Fibroblast of villous mesenchyme (primary cell): ENCODE results near the gene ARHGEF37. TPM values are rescaled to one million over a fixed set of nuclear protein-coding genes. Genes with fewer than 3 reads are reported as not detected.

ENCODE experiments used
- DNase-seq: peaks from one replicate; pipeline ENCODE4 v3.0.0-alpha.2; 2010; ENCODE audit warnings: low read depth
- H3K4me3 ChIP-seq: 2 replicates; pipeline ENCODE4 v1.5.1; 2011; ENCODE audit warnings: low read depth, mild to moderate bottlenecking, low read length
- CTCF ChIP-seq: IDR thresholded peaks from 2 replicates; pipeline ENCODE4 v1.5.1; 2012; ENCODE audit warnings: low read depth, mild to moderate bottlenecking, low read length; ENCODE audit not compliant: insufficient read depth
- total RNA-seq: library from RNA; depleted of rRNA; stranded (reverse); fragments of >200 nt; gene quantifications from 2 replicates; pipeline ENCODE4 v1.2.3, GENCODE V29; 2012

The ARHGEF37 gene
- total RNA-seq, 1 donor: 0.43 TPM

GRCh38 chr5:149598966-149599365 lies 17.7 kb downstream of the ARHGEF37 start:
- no peak overlapping the region for H3K4me3 ChIP-seq
- no peak for DNase-seq
- no peak for TF ChIP-seq CTCF

GRCh38 chr5:149599375-149599774 lies 18.1 kb downstream of the ARHGEF37 start:
- DNase-seq: no peak
- TF ChIP-seq CTCF: no peak
- no peak overlapping the region for H3K4me3 ChIP-seq

GRCh38 chr5:149600932-149601331 lies 19.6 kb downstream of the ARHGEF37 start:
- no peak overlapping the region for H3K4me3 ChIP-seq
- no peak for DNase-seq
- no peak for TF ChIP-seq CTCF

- H3K4me3 ChIP-seq: no peak overlapping the region
- TF ChIP-seq CTCF: no peak
- no peak for DNase-seq
Observed at GRCh38 chr5:149603210-149603609, 21.9 kb downstream of the ARHGEF37 start.

- no peak overlapping the region for H3K4me3 ChIP-seq
- TF ChIP-seq CTCF: no peak
- DNase-seq: no peak
Observed at GRCh38 chr5:149603920-149604319, 22.6 kb downstream of the ARHGEF37 start.

- no peak overlapping the region for H3K4me3 ChIP-seq
- DNase-seq: no peak
- TF ChIP-seq CTCF: no peak
Observed at GRCh38 chr5:149604321-149604720, 23.0 kb downstream of the ARHGEF37 start.

GRCh38 chr5:149605354-149605997 lies 24.2 kb downstream of the ARHGEF37 start:
- no peak overlapping the region for H3K4me3 ChIP-seq
- no peak for DNase-seq
- no peak for TF ChIP-seq CTCF
